ENCODE data around the gene CDC42BPB.

DNA sequence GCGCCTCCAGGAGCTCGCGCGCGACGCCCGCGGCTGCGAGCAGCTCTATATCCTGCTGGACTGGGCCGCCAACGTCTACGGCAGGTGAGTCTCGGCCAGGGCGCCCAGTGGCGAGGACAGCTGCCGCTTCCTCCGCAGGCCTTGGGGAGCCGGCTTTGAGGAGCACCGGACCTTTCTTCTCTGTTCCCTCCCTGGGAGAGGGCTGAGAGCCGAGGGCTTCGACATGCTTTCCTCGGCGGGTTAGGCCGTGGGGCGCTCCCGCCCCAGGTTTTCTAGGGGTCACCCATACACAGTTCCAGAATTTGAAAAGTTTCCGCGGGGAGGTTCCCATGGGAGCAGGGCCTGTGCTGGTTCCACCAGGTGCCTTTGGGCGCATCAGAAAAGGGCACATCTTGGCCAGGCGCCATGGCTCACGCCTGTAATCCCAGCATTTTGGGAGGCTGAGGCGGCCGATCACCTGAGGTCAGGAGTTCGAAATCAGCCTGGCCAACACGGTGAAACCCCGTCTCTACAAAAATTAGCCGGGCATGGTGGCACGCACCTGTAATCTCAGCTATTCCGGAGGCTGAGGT lies 45.4 kb upstream of the CDC42BPB start:
- TF ChIP-seq CTCF (IDR thresholded peaks at IDR 0.05 in 4 of 5, conservative IDR thresholded peaks at IDR 0.05 in 1 of 5), result no peak
- TF ChIP-seq POLR2A (IDR thresholded peaks at IDR 0.05), result no peak

Data from gastrocnemius medialis (tissue), 4 donors.